Measurements from ENCODE around the gene KIF14. TPM values are rescaled to one million over a fixed set of nuclear protein-coding genes. Genes with fewer than 3 reads are reported as not detected.

The KIF14 gene
- total RNA-seq, 1 donor from 2014 or later, result 2.0 TPM

GRCh38 chr1:200646515-200646914 is 26.0 kb upstream of the KIF14 start:
- no peak overlapping the region for H3K4me3 ChIP-seq (ENCODE audit: low read depth, low read length)
- H3K27me3 ChIP-seq (ENCODE audit: control insufficient read depth, insufficient read depth, low read length), result no peaks in the 10 kb centered on the region
- H3K36me3 ChIP-seq (ENCODE audit: control insufficient read depth, insufficient read depth, low read length), result no peaks in the 10 kb centered on the region
- no peak for TF ChIP-seq CTCF (IDR thresholded peaks at IDR 0.05; ENCODE audit: insufficient read depth, low read length, poor library complexity, severe bottlenecking)
- DNase-seq (ENCODE audit: low read depth), result no peak

GRCh38 chr1:200644021-200644420 is 23.5 kb upstream of the KIF14 start:
- DNase-seq (ENCODE audit: low read depth), result no peak
- no peak for TF ChIP-seq CTCF (IDR thresholded peaks at IDR 0.05; ENCODE audit: insufficient read depth, low read length, poor library complexity, severe bottlenecking)
- Histone ChIP-seq H3K36me3 (ENCODE audit: control insufficient read depth, insufficient read depth, low read length) (no peaks in the 10 kb centered on the region), H3K27me3 (ENCODE audit: control insufficient read depth, insufficient read depth, low read length) (no peaks in the 10 kb centered on the region), H3K4me3 (ENCODE audit: low read depth, low read length) (no peak overlapping the region)

- Histone ChIP-seq H3K4me3 (ENCODE audit: low read depth, low read length) (no peak overlapping the region), H3K36me3 (ENCODE audit: control insufficient read depth, insufficient read depth, low read length) (no peaks in the 10 kb centered on the region), H3K27me3 (ENCODE audit: control insufficient read depth, insufficient read depth, low read length) (no peaks in the 10 kb centered on the region)
- no peak for DNase-seq (ENCODE audit: low read depth)
- no peak for TF ChIP-seq CTCF (IDR thresholded peaks at IDR 0.05; ENCODE audit: insufficient read depth, low read length, poor library complexity, severe bottlenecking)
These were observed 21.9 kb upstream of the KIF14 start for GRCh38 chr1:200642481-200642880.

- Histone ChIP-seq H3K36me3 (ENCODE audit: control insufficient read depth, insufficient read depth, low read length) (no peaks in the 10 kb centered on the region), H3K4me3 (ENCODE audit: low read depth, low read length) (no peak overlapping the region), H3K27me3 (ENCODE audit: control insufficient read depth, insufficient read depth, low read length) (no peaks in the 10 kb centered on the region)
- DNase-seq (ENCODE audit: low read depth), result no peak
- no peak for TF ChIP-seq CTCF (IDR thresholded peaks at IDR 0.05; ENCODE audit: insufficient read depth, low read length, poor library complexity, severe bottlenecking)
These were observed 20.4 kb upstream of the KIF14 start for GRCh38 chr1:200640963-200641401.

- no peak for TF ChIP-seq CTCF (IDR thresholded peaks at IDR 0.05; ENCODE audit: insufficient read depth, low read length, poor library complexity, severe bottlenecking)
- DNase-seq (ENCODE audit: low read depth), result no peak
- no peaks in the 10 kb centered on the region for H3K36me3 ChIP-seq (ENCODE audit: control insufficient read depth, insufficient read depth, low read length)
- H3K4me3 ChIP-seq (ENCODE audit: low read depth, low read length), result no peak overlapping the region
- H3K27me3 ChIP-seq (ENCODE audit: control insufficient read depth, insufficient read depth, low read length), result no peaks in the 10 kb centered on the region
These were observed 19.9 kb upstream of the KIF14 start for GRCh38 chr1:200640373-200640962.

- no peaks in the 10 kb centered on the region for H3K27me3 ChIP-seq (ENCODE audit: control insufficient read depth, insufficient read depth, low read length)
- TF ChIP-seq CTCF (IDR thresholded peaks at IDR 0.05; ENCODE audit: insufficient read depth, low read length, poor library complexity, severe bottlenecking), result no peak
- DNase-seq (ENCODE audit: low read depth), result no peak
- H3K4me3 ChIP-seq (ENCODE audit: low read depth, low read length), result no peak overlapping the region
- no peaks in the 10 kb centered on the region for H3K36me3 ChIP-seq (ENCODE audit: control insufficient read depth, insufficient read depth, low read length)
These were observed 17.5 kb upstream of the KIF14 start for GRCh38 chr1:200638073-200638472.
